ENCODE results near the gene RGS12. TPM values are rescaled to one million over a fixed set of nuclear protein-coding genes. Genes with fewer than 3 reads are reported as not detected.
A peak's percentile ranks its signal among the peaks of the same experiment; 100 is the strongest.

The RGS12 gene
- total RNA-seq, 4 donors from 2014 or later: 9.1 to 22.6 (median 21.1) TPM

- DNase-seq (no peak), ATAC-seq (no peak)
- H3K36me3 ChIP-seq: no peaks in the 10 kb centered on the region
- in situ Hi-C loops (cut with MboI; ENCODE audit: low sequenced_read_pairs in 4 of 4): no loop called here
- intact Hi-C loops (cut with DNase I; ENCODE audit: low total_unique reads): no loop called here
- no peaks in the 10 kb centered on the region for H3K9me3 ChIP-seq
- TF ChIP-seq CTCF (IDR thresholded peaks at IDR 0.05 in 4 of 5, conservative IDR thresholded peaks at IDR 0.05 in 1 of 5): no peak
- TF ChIP-seq POLR2A (IDR thresholded peaks at IDR 0.05): no peak
- peaks cover 13 to 15% of the 10 kb centered on the region in 2 donors for H3K4me1 ChIP-seq
- H3K27ac ChIP-seq: peak overlapping the region in 1 of 4 donors; percentile 58
- no peaks in the 10 kb centered on the region for H3K27me3 ChIP-seq
- H3K4me3 ChIP-seq: no peak overlapping the region
Observed at GRCh38 chr4:3268395-3269104, 24.3 kb upstream of the RGS12 start.

GRCh38 chr4:3269105-3269927, 23.5 kb upstream of the RGS12 start:
- H3K4me1 ChIP-seq: peaks cover 13 to 15% of the 10 kb centered on the region in 2 donors
- intact Hi-C loops (cut with DNase I; ENCODE audit: low total_unique reads) (no loop called here), in situ Hi-C loops (cut with MboI; ENCODE audit: low sequenced_read_pairs in 4 of 4) (no loop called here)
- peak; percentile 23 to 51 for ATAC-seq
- H3K9me3 ChIP-seq: no peaks in the 10 kb centered on the region
- no peaks in the 10 kb centered on the region for H3K36me3 ChIP-seq
- H3K27me3 ChIP-seq: no peaks in the 10 kb centered on the region
- no peak for TF ChIP-seq CTCF (IDR thresholded peaks at IDR 0.05 in 4 of 5, conservative IDR thresholded peaks at IDR 0.05 in 1 of 5)
- no peak for TF ChIP-seq POLR2A (IDR thresholded peaks at IDR 0.05)
- peak overlapping the region; percentile 54 to 70 (median 62) for H3K27ac ChIP-seq
- DNase-seq: no peak
- peak overlapping the region in 2 of 4 donors; percentile 1 to 24 for H3K4me3 ChIP-seq

- peak overlapping the region; percentile 54 to 70 (median 62) for H3K27ac ChIP-seq
- peak; percentile 58 to 85 for DNase-seq
Observed at GRCh38 chr4:3269991-3270611, 22.7 kb upstream of the RGS12 start.

GRCh38 chr4:3271131-3271530, 21.7 kb upstream of the RGS12 start:
- H3K27ac ChIP-seq: no peak overlapping the region
- H3K36me3 ChIP-seq: no peaks in the 10 kb centered on the region
- H3K4me1 ChIP-seq: peaks cover 13 to 15% of the 10 kb centered on the region in 2 donors
- in situ Hi-C loops (cut with MboI; ENCODE audit: low sequenced_read_pairs in 4 of 4): no loop called here
- H3K4me3 ChIP-seq: no peak overlapping the region
- H3K9me3 ChIP-seq: no peaks in the 10 kb centered on the region
- ATAC-seq (no peak), DNase-seq (no peak)
- TF ChIP-seq CTCF (IDR thresholded peaks at IDR 0.05 in 4 of 5, conservative IDR thresholded peaks at IDR 0.05 in 1 of 5) (no peak), POLR2A (IDR thresholded peaks at IDR 0.05) (no peak)
- intact Hi-C loops (cut with DNase I; ENCODE audit: low total_unique reads): no loop called here
- H3K27me3 ChIP-seq: no peaks in the 10 kb centered on the region

More at GRCh38 chr4:3269991-3270611, 22.7 kb upstream of the RGS12 start:
- Histone ChIP-seq H3K36me3 (no peaks in the 10 kb centered on the region), H3K27me3 (no peaks in the 10 kb centered on the region), H3K4me1 (peaks cover 13 to 15% of the 10 kb centered on the region in 2 donors), H3K4me3 (peak overlapping the region in 2 of 4 donors; percentile 1 to 24), H3K9me3 (no peaks in the 10 kb centered on the region)
- peak; percentile 81 to 92 for ATAC-seq
- intact Hi-C loops (cut with DNase I; ENCODE audit: low total_unique reads): no loop called here
- TF ChIP-seq POLR2A (IDR thresholded peaks at IDR 0.05) (no peak), CTCF (IDR thresholded peaks at IDR 0.05 in 4 of 5, conservative IDR thresholded peaks at IDR 0.05 in 1 of 5) (no peak)
- in situ Hi-C loops (cut with MboI; ENCODE audit: low sequenced_read_pairs in 4 of 4): no loop called here

All from gastrocnemius medialis (tissue), 4 donors.